HTR-8/SVneo (cell line): Measurements from ENCODE around the gene EEF2KMT.
"Not testable (repeated sequence)": the region's sequence is repeated elsewhere in the genome, so short reads cannot be mapped to it uniquely, and the experiment has no call there.

ENCODE experiments used
- DNase-seq: peaks from one replicate; pipeline ENCODE4 v3.0.0; 2011; ENCODE audit warnings: low spot score, mixed read lengths; ENCODE audit not compliant: insufficient read length
- FAIRE-seq: peaks from 2 replicates; lab custom pipeline; 2011; peaks lifted over from hg19 to GRCh38; lab: Jason Lieb, UNC

EEF2KMT gene, protein sequence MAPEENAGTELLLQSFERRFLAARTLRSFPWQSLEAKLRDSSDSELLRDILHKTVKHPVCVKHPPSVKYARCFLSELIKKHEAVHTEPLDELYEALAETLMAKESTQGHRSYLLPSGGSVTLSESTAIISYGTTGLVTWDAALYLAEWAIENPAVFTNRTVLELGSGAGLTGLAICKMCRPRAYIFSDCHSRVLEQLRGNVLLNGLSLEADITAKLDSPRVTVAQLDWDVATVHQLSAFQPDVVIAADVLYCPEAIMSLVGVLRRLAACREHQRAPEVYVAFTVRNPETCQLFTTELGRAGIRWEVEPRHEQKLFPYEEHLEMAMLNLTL

DNA sequence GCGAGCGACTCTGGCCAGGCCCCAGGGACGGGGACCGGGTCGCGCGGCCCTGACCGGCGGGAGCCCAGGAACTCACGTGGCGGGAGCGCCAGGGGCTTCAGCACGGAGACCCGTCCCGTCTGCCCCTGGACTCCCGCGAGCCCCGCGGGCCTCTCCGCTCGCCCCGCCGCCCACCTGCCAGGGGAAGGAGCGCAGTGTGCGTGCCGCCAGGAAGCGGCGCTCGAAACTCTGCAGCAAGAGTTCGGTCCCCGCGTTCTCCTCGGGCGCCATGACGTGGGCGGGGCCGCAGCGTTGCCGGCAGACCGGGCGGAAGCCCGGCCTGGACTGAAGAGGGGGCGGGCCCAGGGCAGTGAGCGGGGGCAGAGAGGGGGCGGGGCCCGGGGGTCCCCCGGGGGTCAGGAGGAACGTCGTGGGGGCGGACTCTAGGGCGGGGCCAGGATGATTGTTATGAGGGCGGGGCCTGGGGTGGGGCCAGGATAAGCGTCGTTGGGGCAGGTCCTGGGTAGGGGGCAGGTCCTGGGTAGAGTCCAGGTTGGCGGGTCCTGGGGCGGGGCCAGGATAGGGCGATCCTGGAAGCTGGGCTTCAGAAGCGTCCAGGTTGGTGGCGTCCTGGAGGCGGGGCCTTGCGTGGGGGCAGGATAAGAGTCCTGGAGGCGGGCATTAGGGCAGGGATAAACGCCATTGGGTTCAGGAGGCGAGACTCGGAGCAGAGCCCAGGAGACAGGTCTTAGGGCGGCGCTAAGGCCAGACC, at the start of gene EEF2KMT:
EEF2KMT (minus strand) TSS at position 326 of the 751 bp plus-strand sequence; CDS start at position 270, 56 bp downstream.
- peak; percentile 87 for DNase-seq
- FAIRE-seq: not testable (repeated sequence)

- not testable (repeated sequence) for DNase-seq, FAIRE-seq
Observed at GRCh38 chr16:5144621-5144956, 47.0 kb upstream of the EEF2KMT start.

GRCh38 chr16:5143761-5144620, 46.4 kb upstream of the EEF2KMT start:
- no peak for DNase-seq

DNA sequence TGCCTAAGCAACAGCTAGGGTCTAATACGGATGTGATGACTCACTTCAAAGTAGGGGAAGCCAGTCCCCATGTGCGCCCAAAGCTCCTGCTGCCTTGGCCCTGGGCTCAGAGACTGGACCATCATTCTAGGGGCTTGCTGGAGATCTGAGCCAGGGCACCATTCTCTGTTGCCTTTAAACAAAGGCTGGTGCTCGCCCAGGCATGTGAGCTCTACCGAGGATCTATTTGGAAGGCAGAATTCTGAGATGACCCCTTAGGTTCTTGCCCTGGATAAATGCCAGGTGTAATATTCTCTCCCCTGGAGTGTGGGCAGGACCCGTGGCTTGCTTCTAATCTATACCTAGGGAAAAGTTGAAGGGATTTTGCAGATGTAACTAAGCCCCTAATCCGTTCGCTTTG, 42.6 kb upstream of the EEF2KMT start:
- not testable (repeated sequence) for DNase-seq, FAIRE-seq

More at GRCh38 chr16:5143761-5144620, 46.4 kb upstream of the EEF2KMT start:
- no peak for FAIRE-seq

DNA sequence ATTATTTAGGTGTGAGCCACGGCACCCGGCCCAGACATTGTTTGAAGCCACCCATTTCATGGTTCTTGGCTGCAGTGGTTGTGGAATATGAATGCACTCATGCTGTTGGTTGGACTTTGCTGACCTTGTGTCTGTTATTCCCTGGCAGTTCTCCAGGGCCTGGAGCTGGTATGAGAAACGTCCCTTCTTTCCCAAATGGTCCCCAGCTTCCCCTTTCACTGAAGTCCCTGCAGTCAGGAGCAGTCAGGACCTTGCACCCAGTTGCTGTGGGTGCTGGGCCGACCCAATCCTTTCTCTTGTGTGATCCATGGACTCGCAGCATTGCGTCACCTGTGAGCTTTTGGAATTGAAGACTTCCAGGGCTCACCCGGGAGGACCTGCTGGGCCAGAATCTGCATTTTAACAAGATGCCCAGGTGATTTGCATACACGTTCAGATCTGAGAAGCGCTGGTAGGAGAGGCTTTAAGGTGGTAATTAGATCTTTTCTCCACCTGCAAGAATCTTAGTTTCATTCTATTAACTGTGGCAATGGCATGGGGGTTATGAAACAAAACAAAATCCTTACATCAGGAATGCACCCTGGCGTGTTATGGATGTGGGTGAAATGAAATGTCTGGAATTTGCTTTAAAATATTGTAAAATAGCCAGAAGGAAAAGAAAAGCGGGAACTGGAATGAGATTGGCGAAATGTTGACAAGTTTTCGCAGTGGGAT, 37.3 kb upstream of the EEF2KMT start:
- not testable (repeated sequence) for FAIRE-seq, DNase-seq

DNA sequence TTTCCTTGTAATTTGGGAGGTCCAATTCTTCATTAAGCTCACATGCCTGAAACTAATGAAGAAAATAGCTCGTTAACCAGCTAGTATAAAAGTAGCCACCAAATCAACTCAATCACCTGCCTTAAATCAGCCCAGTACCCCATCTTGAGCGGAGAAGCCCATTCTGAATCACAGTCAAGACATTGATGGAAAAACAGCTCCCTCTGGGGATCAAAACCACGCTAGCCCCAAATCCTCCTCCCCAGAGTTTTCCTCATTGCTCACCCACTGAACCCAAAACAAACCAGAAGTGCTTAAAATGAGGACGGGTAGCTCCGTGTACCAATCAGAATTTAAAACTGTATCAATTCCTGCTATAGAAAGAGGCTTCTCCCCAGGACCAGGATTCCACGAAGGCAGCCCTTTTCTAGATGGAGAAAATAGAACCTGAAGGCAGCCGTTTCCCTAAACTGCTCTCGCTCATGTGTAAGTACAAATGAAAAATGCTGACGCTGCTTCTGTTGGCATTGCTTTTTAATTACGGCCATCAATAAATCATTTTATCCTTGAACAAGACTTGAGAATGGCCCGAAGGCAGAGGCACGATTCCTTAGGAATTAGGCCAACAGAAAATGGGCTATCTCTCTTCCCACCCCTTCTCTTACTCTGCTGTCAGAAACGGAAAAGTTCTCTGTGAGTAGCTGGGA, 35.5 kb upstream of the EEF2KMT start:
- not testable (repeated sequence) for DNase-seq, FAIRE-seq

- FAIRE-seq, DNase-seq: not testable (repeated sequence)
Observed at GRCh38 chr16:5131467-5132004, 33.9 kb upstream of the EEF2KMT start.

GRCh38 chr16:5117300-5118087, 19.9 kb upstream of the EEF2KMT start:
- DNase-seq: not testable (repeated sequence)

GRCh38 chr16:5116780-5117295, 19.2 kb upstream of the EEF2KMT start:
- FAIRE-seq: not testable (repeated sequence)

More at GRCh38 chr16:5117300-5118087, 19.9 kb upstream of the EEF2KMT start:
- FAIRE-seq: not testable (repeated sequence)

GRCh38 chr16:5110933-5111332, 13.3 kb upstream of the EEF2KMT start:
- DNase-seq, FAIRE-seq: not testable (repeated sequence)

More at GRCh38 chr16:5116780-5117295, 19.2 kb upstream of the EEF2KMT start:
- not testable (repeated sequence) for DNase-seq

GRCh38 chr16:5108505-5109158, 11.0 kb upstream of the EEF2KMT start:
- DNase-seq: no peak
- FAIRE-seq: no peak

DNA sequence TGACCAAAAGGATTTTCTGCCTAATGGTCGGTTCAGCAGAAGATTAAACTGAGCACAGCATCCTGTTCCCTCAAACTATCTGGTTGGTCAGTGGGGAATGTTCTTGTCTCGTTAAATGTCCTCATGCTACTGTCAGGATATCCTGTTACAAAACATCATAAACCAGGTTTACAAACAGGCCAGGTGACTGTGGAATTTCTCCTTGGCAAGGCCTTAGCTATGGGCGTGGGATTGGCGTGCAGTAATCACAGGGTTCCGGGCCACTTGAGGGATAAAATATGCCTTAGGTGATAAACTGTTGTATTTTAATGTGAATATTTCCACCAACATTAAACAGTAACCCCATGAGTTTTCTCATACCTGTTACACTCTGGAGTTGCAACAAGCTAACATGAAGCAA, 7.4 kb upstream of the EEF2KMT start:
- not testable (repeated sequence) for FAIRE-seq, DNase-seq

- not testable (repeated sequence) for FAIRE-seq, DNase-seq
Observed at GRCh38 chr16:5103296-5104032, 5.9 kb upstream of the EEF2KMT start.

DNA sequence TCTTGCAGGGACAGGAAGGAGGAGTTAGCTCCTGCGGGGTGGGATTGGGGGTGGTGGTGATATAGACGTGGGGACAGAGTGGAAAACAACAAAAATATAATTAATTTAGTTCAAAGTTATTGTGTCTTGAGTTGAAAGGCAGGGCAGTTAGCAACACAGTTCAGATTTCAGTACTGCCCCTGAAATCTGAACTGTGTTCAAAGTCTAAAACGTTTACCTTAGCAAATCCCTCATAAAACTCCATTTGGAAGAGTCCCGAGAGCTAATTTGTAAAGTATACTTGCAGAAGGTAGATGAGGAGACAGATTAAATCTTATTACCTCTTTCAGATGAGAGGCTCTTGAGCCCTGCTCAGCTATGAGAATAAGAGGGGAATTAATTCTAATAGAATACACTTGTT, 1.6 kb upstream of the EEF2KMT start:
- not testable (repeated sequence) for FAIRE-seq, DNase-seq

- FAIRE-seq: not testable (repeated sequence)
- peak; percentile 49 for DNase-seq
Observed at GRCh38 chr16:5098221-5099159, 895 bp upstream of the EEF2KMT start.
